Lower leg skin (tissue), 4 donors: ENCODE results near the gene CALN1. TPM values are rescaled to one million over a fixed set of nuclear protein-coding genes. Genes with fewer than 3 reads are reported as not detected.
"Not testable (repeated sequence)": the region's sequence is repeated elsewhere in the genome, so short reads cannot be mapped to it uniquely, and the experiment has no call there.

Experiments
- DNase-seq, 2 donors: peaks; one replicate each; pipeline ENCODE4 v3.0.0-alpha.2; 2019; ENCODE audit warnings: low spot score in 2 of 2
- H3K4me3 ChIP-seq: fragments of 200-600 bp; sonication (generic); 2 replicates; pipeline ENCODE4 v1.5.1; 2017; ENCODE audit warnings: mild to moderate bottlenecking, low read depth; ENCODE audit not compliant: poor library complexity, severe bottlenecking
- CTCF ChIP-seq, 3 donors: fragments of 450-650 bp; IDR thresholded peaks; one replicate each; pipeline ENCODE4 v1.5.1; 2016; ENCODE audit warnings: antibody characterized with exemption in 3 of 3, mild to moderate bottlenecking in 3 of 3, moderate library complexity in 2 of 3
- POLR2A ChIP-seq, 2 donors: fragments of 450-650 bp; IDR thresholded peaks; one replicate each; pipeline ENCODE4 v1.6.1; 2016 to 2017; ENCODE audit warnings: antibody characterized with exemption in 2 of 2, mild to moderate bottlenecking in 1 of 2, moderate library complexity in 1 of 2
- WGBS, 2 donors: methylation state at CpG; one replicate each; pipeline ENCODE4 v1.1.5; 2018; 5-methylcytosine and 5-hydroxymethylcytosine counted together
- intact Hi-C: fragments of 100-400 bp; cut with DNase I; formaldehyde crosslinking; loops from one replicate; pipeline ENCODE4 v1.15.0; 2023; ENCODE audit warnings: low total_unique reads
- total RNA-seq, 4 donors: library from RNA; depleted of rRNA; stranded (reverse); fragments of >200 nt; gene quantifications; one replicate each; pipeline ENCODE4 v1.1.0, GENCODE V29; 2016

The CALN1 gene
- 10 to 100 TPM in 1 of 4 donors, 1 to 10 TPM in 3; 2.3 to 11.2 (median 7.3) TPM for total RNA-seq

GRCh38 chr7:72412121-72412618 is at the start of gene CALN1:
TSS of gene CALN1 (minus strand) at chr7:72412338.
- DNase-seq, intact Hi-C loops, H3K4me3 ChIP-seq: not testable (repeated sequence)
- 96 to 99% methylated on average over 21 of the region's 21 CpGs for WGBS, 2 donors

GRCh38 chr7:72453471-72453870 is 41.3 kb upstream of the CALN1 start:
- intact Hi-C loops: no loop called here
- TF ChIP-seq POLR2A (IDR thresholded peaks at IDR 0.05): no peak
- no peak for TF ChIP-seq CTCF (IDR thresholded peaks at IDR 0.05)
- 67 to 74% methylated on average over 1 of the region's 1 CpG for WGBS, 2 donors
- no peak overlapping the region for H3K4me3 ChIP-seq
- DNase-seq: no peak

- DNase-seq: no peak
- WGBS, 2 donors: 78 to 80% methylated on average over 17 of the region's 17 CpGs
- no peak for TF ChIP-seq POLR2A (IDR thresholded peaks at IDR 0.05)
- TF ChIP-seq CTCF (IDR thresholded peaks at IDR 0.05): no peak
- intact Hi-C loops: no loop called here
- H3K4me3 ChIP-seq: no peak overlapping the region
Measured at GRCh38 chr7:72447465-72448204, 35.5 kb upstream of the CALN1 start.

GRCh38 chr7:72446591-72447462 is 34.7 kb upstream of the CALN1 start:
- no peak overlapping the region for H3K4me3 ChIP-seq
- TF ChIP-seq POLR2A (IDR thresholded peaks at IDR 0.05) (no peak), CTCF (IDR thresholded peaks at IDR 0.05) (no peak)
- intact Hi-C loops: no loop called here
- 25 to 33% methylated on average over 20 of the region's 20 CpGs for WGBS, 2 donors
- no peak for DNase-seq

- no peak overlapping the region for H3K4me3 ChIP-seq
- 36 to 43% methylated on average over 7 of the region's 7 CpGs for WGBS, 2 donors
- no peak for TF ChIP-seq POLR2A (IDR thresholded peaks at IDR 0.05)
- no peak for TF ChIP-seq CTCF (IDR thresholded peaks at IDR 0.05)
- no peak for DNase-seq
- intact Hi-C loops: no loop called here
Measured at GRCh38 chr7:72446131-72446530, 34.0 kb upstream of the CALN1 start.

GRCh38 chr7:72445580-72445979 is 33.4 kb upstream of the CALN1 start:
- H3K4me3 ChIP-seq: no peak overlapping the region
- no peak for DNase-seq
- 45 to 51% methylated on average over 10 of the region's 10 CpGs for WGBS, 2 donors
- no peak for TF ChIP-seq CTCF (IDR thresholded peaks at IDR 0.05)
- TF ChIP-seq POLR2A (IDR thresholded peaks at IDR 0.05): no peak
- intact Hi-C loops: no loop called here
